ENCODE data around the gene RFX3. TPM values are rescaled to one million over a fixed set of nuclear protein-coding genes. Genes with fewer than 3 reads are reported as not detected.

RFX3 gene
- total RNA-seq, 1 donor from 2014 or later = 39.1 TPM

- TF ChIP-seq CTCF (IDR thresholded peaks at IDR 0.05) = no peak
- no peaks in the 10 kb centered on the region for H3K27me3 Mint-ChIP-seq
- H3K4me3 Mint-ChIP-seq = no peak overlapping the region
- DNase-seq = no peak
- no peaks in the 10 kb centered on the region for H3K9me3 Mint-ChIP-seq
- ATAC-seq (ENCODE audit: low read depth) = no peak
- H3K4me1 Mint-ChIP-seq = peaks cover 12% of the 10 kb centered on the region
- ChIA-PET CTCF (no interaction called here), POLR2A (no interaction called here)
- H3K27ac Mint-ChIP-seq = no peak overlapping the region
- intact Hi-C loops (cut with micrococcal nuclease) = no loop called here
- no peaks in the 10 kb centered on the region for H3K36me3 Mint-ChIP-seq (ENCODE audit: low read depth)
These were observed 122.5 kb downstream of the RFX3 start for GRCh38 chr9:3403315-3403714.

GRCh38 chr9:3401221-3401954 is 124.4 kb downstream of the RFX3 start:
- peaks cover 31% of the 10 kb centered on the region for H3K4me1 Mint-ChIP-seq
- TF ChIP-seq CTCF (IDR thresholded peaks at IDR 0.05) = no peak
- no peaks in the 10 kb centered on the region for H3K36me3 Mint-ChIP-seq (ENCODE audit: low read depth)
- no peaks in the 10 kb centered on the region for H3K27me3 Mint-ChIP-seq
- no peak overlapping the region for H3K27ac Mint-ChIP-seq
- POLR2A ChIA-PET = no interaction called here
- no peak for ATAC-seq (ENCODE audit: low read depth)
- CTCF ChIA-PET = no interaction called here
- peaks cover 2% of the 10 kb centered on the region for H3K9me3 Mint-ChIP-seq
- intact Hi-C loops (cut with micrococcal nuclease) = no loop called here
- no peak overlapping the region for H3K4me3 Mint-ChIP-seq
- no peak for DNase-seq

GRCh38 chr9:3398232-3398648 is 127.6 kb downstream of the RFX3 start:
- no peak for TF ChIP-seq CTCF (IDR thresholded peaks at IDR 0.05)
- ChIA-PET CTCF (no interaction called here), POLR2A (interaction anchor here (0.7 kb wide), 1 partner anchor 36 kb away, joined by 4 read pairs; no protein-coding TSS in a partner anchor)
- Mint-ChIP-seq H3K27me3 (no peaks in the 10 kb centered on the region), H3K4me1 (peaks cover 32% of the 10 kb centered on the region), H3K9me3 (peaks cover 2% of the 10 kb centered on the region), H3K4me3 (peak overlapping the region; percentile 79), H3K27ac (peak overlapping the region; percentile 88), H3K36me3 (ENCODE audit: low read depth) (peaks cover 12% of the 10 kb centered on the region)
- no peak for DNase-seq
- peak; percentile 65 for ATAC-seq (ENCODE audit: low read depth)
- intact Hi-C loops (cut with micrococcal nuclease) = loop anchor here (5.0 to 10.0 kb wide), 3 partner anchors 79 to 129 kb away; partner anchors contain the start of gene RFX3

- Mint-ChIP-seq H3K9me3 (peaks cover 2% of the 10 kb centered on the region), H3K4me3 (peak overlapping the region; percentile 79), H3K36me3 (ENCODE audit: low read depth) (peaks cover 12% of the 10 kb centered on the region), H3K27me3 (no peaks in the 10 kb centered on the region), H3K27ac (peak overlapping the region; percentile 88), H3K4me1 (peaks cover 32% of the 10 kb centered on the region)
- CTCF ChIA-PET = no interaction called here
- POLR2A ChIA-PET = no interaction called here
- no peak for DNase-seq
- ATAC-seq (ENCODE audit: low read depth) = peak; percentile 56
- intact Hi-C loops (cut with micrococcal nuclease) = loop anchor here (5.0 to 10.0 kb wide), 3 partner anchors 80 to 130 kb away; partner anchors contain the start of gene RFX3
- no peak for TF ChIP-seq CTCF (IDR thresholded peaks at IDR 0.05)
These were observed 128.0 kb downstream of the RFX3 start for GRCh38 chr9:3397766-3398165.

GRCh38 chr9:3391414-3391813 is 134.4 kb downstream of the RFX3 start:
- CTCF ChIA-PET = no interaction called here
- Mint-ChIP-seq H3K4me3 (no peak overlapping the region), H3K27me3 (no peaks in the 10 kb centered on the region), H3K27ac (no peak overlapping the region), H3K36me3 (ENCODE audit: low read depth) (peaks cover 59% of the 10 kb centered on the region), H3K4me1 (peaks cover 7% of the 10 kb centered on the region), H3K9me3 (peaks cover 6% of the 10 kb centered on the region)
- DNase-seq (no peak), ATAC-seq (ENCODE audit: low read depth) (no peak)
- POLR2A ChIA-PET = no interaction called here
- no peak for TF ChIP-seq CTCF (IDR thresholded peaks at IDR 0.05)
- intact Hi-C loops (cut with micrococcal nuclease) = loop anchor here (10.0 kb wide), 1 partner anchor 87 kb away; no protein-coding TSS in a partner anchor

Data from activated B cell treated with CpG ODN at 0.5 μM for 24 hours (primary cell).